Sigmoid colon (tissue), 7 donors: ENCODE results near the gene TSPYL4. TPM values are rescaled to one million over a fixed set of nuclear protein-coding genes. Genes with fewer than 3 reads are reported as not detected.

Experiments used
- DNase-seq: peaks from one replicate; pipeline ENCODE4 v3.0.0-alpha.2; 2019
- H3K27ac ChIP-seq, 4 donors: fragments of 200-600 bp; sonication (generic); one replicate each; pipeline ENCODE4 v1.5.1; 2016 to 2019; ENCODE audit warnings: mild to moderate bottlenecking in 1 of 4
- H3K27me3 ChIP-seq, 3 donors: fragments of 200-600 bp; sonication (generic); one replicate each; pipeline ENCODE4 v1.5.1; 2019; ENCODE audit warnings: mild to moderate bottlenecking in 1 of 3
- H3K36me3 ChIP-seq, 4 donors: fragments of 200-600 bp; sonication (generic); one replicate each; pipeline ENCODE4 v1.5.1; 2016 to 2019
- H3K4me1 ChIP-seq, 4 donors: fragments of 200-600 bp; sonication (generic); one replicate each; pipeline ENCODE4 v1.5.1; 2017 to 2019
- H3K4me3 ChIP-seq, 4 donors: fragments of 200-600 bp; sonication (generic); one replicate each; pipeline ENCODE4 v1.5.1; 2017 to 2019; ENCODE audit warnings: mild to moderate bottlenecking in 2 of 4, moderate library complexity in 1 of 4
- H3K9me3 ChIP-seq, 4 donors: fragments of 200-600 bp in 3 of 4; sonication (generic) in 3 of 4; one replicate each; pipeline versions ENCODE4 v1.5.1 to v1.6.1; 2013 to 2019
- EP300 ChIP-seq, 4 donors: sonication (generic); formaldehyde crosslinking; IDR thresholded peaks; one replicate each; pipeline ENCODE4 v1.6.1; 2017; ENCODE audit warnings: antibody characterized with exemption in 4 of 4
- POLR2A ChIP-seq, 2 donors: fragments of 450-650 bp; IDR thresholded peaks; one replicate each; pipeline ENCODE4 v1.6.1; 2016; ENCODE audit warnings: antibody characterized with exemption in 2 of 2, mild to moderate bottlenecking in 2 of 2, moderate library complexity in 2 of 2
- POLR2AphosphoS5 ChIP-seq, 4 donors: sonication (generic); formaldehyde crosslinking; IDR thresholded peaks; one replicate each; pipeline ENCODE4 v1.6.1; 2017; ENCODE audit warnings: antibody characterized with exemption in 4 of 4
- WGBS, 2 donors: extraction: QIAGEN DNeasy Blood & Tissue Kit; methylation state at CpG; one replicate each; pipeline ENCODE4 v1.1.7; 2013; 5-methylcytosine and 5-hydroxymethylcytosine counted together
- intact Hi-C: fragments of 100-400 bp; cut with DNase I; formaldehyde crosslinking; loops from one replicate; pipeline ENCODE4 v1.15.1; 2023
- polyA plus RNA-seq, 3 donors: library from polyadenylated mRNA; stranded (reverse); fragments of 200-250 nt; gene quantifications; one replicate each; pipeline ENCODE4 v1.2.3, GENCODE V29; 2013
- total RNA-seq, 4 donors: library from RNA; depleted of rRNA; stranded (reverse); fragments of >200 nt; gene quantifications; one replicate each; pipeline ENCODE4 v1.1.0, GENCODE V29; 2016
- TF ChIP-seq, protein P1 (sequence below), 4 experiments: fragments of 450-650 bp in 3 of 4; fragments of 200-600 bp in 1 of 4; IDR thresholded peaks; one replicate each; pipeline ENCODE4 v1.5.1; 2016 to 2019; ENCODE audit warnings: antibody characterized with exemption in 4 of 4, mild to moderate bottlenecking in 3 of 4, moderate library complexity in 2 of 4
- donor health status: healthy with polysubstance abuse.
- donor health status: Bipolar disorder and iron deficiency.
- donor health status: healthy.

TSPYL4 gene
- total and polyA plus RNA-seq, 7 donors: 3.0 to 18.5 (median 15.1) TPM

DNA sequence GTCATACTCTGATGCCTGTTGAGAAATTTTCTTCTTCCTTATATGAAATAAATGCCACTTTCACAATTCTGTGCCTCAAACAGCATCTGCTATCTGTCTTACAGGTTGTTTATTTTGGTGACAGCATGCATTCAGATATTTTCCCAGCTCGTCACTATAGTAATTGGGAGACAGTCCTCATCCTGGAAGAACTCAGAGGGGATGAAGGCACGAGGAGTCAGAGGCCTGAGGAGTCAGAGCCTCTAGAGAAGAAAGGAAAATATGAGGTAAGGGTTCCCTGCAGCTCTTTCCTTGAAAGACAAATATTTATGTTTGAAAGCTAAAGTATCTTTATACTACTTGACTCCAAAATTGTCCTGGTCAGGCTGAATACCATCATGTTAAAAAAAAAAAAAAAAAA lies 15.8 kb downstream of the TSPYL4 start:
- no peak for DNase-seq
- H3K4me3 ChIP-seq: no peak overlapping the region
- no peaks in the 10 kb centered on the region for H3K4me1 ChIP-seq
- TF ChIP-seq EP300 (IDR thresholded peaks at IDR 0.05) (no peak), POLR2A (IDR thresholded peaks at IDR 0.05) (no peak), POLR2AphosphoS5 (IDR thresholded peaks at IDR 0.05) (no peak)
- TF ChIP-seq, protein P1, sequence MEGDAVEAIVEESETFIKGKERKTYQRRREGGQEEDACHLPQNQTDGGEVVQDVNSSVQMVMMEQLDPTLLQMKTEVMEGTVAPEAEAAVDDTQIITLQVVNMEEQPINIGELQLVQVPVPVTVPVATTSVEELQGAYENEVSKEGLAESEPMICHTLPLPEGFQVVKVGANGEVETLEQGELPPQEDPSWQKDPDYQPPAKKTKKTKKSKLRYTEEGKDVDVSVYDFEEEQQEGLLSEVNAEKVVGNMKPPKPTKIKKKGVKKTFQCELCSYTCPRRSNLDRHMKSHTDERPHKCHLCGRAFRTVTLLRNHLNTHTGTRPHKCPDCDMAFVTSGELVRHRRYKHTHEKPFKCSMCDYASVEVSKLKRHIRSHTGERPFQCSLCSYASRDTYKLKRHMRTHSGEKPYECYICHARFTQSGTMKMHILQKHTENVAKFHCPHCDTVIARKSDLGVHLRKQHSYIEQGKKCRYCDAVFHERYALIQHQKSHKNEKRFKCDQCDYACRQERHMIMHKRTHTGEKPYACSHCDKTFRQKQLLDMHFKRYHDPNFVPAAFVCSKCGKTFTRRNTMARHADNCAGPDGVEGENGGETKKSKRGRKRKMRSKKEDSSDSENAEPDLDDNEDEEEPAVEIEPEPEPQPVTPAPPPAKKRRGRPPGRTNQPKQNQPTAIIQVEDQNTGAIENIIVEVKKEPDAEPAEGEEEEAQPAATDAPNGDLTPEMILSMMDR (IDR thresholded peaks at IDR 0.05): no peak
- H3K36me3 ChIP-seq: peaks cover 0 to 19% (median 0%) of the 10 kb centered on the region in 4 donors
- no peak overlapping the region for H3K27ac ChIP-seq
- no peaks in the 10 kb centered on the region for H3K9me3 ChIP-seq
- WGBS, 2 donors: 82 to 87% methylated on average over 2 of the region's 2 CpGs
- no peaks in the 10 kb centered on the region for H3K27me3 ChIP-seq
- intact Hi-C loops: no loop called here

DNA sequence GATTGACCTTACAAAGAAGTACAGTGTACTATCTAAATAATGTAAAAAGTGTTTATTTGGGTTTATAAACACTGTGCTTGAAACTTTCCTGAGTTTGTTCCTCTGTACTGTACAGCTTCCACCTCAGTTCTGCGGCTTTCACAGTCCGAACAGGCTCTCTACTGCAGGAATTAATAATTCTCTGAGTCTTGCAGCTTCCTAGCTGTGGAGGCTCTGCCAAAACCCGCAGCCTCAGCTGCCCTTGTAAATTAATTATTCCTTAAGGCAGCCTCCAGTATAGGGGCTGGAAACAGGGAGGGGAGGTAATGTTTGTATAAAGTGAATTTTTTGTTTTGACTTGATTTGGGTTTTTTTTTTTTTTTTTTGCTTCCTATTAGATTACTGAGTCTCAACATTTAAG lies 19.2 kb downstream of the TSPYL4 start:
- H3K27ac ChIP-seq: no peak overlapping the region
- H3K4me1 ChIP-seq: no peaks in the 10 kb centered on the region
- H3K4me3 ChIP-seq: no peak overlapping the region
- DNase-seq: no peak
- 80 to 87% methylated on average over 3 of the region's 3 CpGs for WGBS, 2 donors
- intact Hi-C loops: no loop called here
- TF ChIP-seq POLR2A (IDR thresholded peaks at IDR 0.05): no peak
- TF ChIP-seq EP300 (IDR thresholded peaks at IDR 0.05): no peak
- no peak for TF ChIP-seq POLR2AphosphoS5 (IDR thresholded peaks at IDR 0.05)
- TF ChIP-seq, protein P1 (IDR thresholded peaks at IDR 0.05): no peak
- no peaks in the 10 kb centered on the region for H3K27me3 ChIP-seq
- H3K9me3 ChIP-seq: no peaks in the 10 kb centered on the region
- peaks cover 0 to 17% (median 0%) of the 10 kb centered on the region in 4 donors for H3K36me3 ChIP-seq

DNA sequence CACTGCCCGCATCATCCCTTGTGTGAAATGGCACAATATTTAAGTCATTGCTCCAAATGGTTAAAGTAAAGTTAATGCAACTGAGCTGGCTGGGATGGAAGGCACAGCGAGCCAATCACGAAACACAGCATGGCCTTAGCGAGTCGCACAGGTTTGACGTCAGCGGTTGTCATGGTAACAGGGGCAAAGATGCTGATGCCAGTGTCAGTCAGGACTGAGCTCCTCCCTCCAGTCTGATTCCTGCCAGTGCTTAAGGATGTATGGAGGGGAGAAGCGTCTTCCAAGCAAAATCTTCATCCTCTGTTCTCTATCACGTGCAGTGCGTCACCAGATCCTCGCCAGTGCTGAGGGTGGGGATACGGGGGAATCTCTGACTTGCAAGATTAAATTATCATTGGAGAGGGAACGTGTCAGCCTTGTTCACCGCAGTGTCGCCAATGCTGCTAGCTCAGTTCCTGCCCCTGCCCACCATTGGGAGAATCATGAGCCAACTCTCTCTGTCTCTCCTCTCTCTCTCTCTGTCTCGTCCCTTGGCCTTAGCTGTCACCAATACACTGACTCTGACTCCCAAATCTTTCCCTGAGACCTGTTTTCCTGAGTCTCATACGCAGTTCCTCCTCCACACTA lies 24.5 kb downstream of the TSPYL4 start:
- peak overlapping the region; percentile 11 to 44 (median 32) for H3K4me3 ChIP-seq
- intact Hi-C loops: loop anchor here (1.0 kb wide), 1 partner anchor 25 kb away; the partner anchor contains the start of gene TSPYL4
- peak overlapping the region in 3 of 4 donors; percentile 41 to 60 (median 57) for H3K27ac ChIP-seq
- no peaks in the 10 kb centered on the region for H3K4me1 ChIP-seq
- H3K9me3 ChIP-seq: no peaks in the 10 kb centered on the region
- H3K36me3 ChIP-seq: no peaks in the 10 kb centered on the region
- TF ChIP-seq POLR2AphosphoS5 (IDR thresholded peaks at IDR 0.05) (peak in 1 of 4 donors; percentile 34), EP300 (IDR thresholded peaks at IDR 0.05) (no peak)
- WGBS, 2 donors: 83 to 93% methylated on average over 17 of the region's 17 CpGs
- peak; percentile 96 for DNase-seq
- no peaks in the 10 kb centered on the region for H3K27me3 ChIP-seq

DNA sequence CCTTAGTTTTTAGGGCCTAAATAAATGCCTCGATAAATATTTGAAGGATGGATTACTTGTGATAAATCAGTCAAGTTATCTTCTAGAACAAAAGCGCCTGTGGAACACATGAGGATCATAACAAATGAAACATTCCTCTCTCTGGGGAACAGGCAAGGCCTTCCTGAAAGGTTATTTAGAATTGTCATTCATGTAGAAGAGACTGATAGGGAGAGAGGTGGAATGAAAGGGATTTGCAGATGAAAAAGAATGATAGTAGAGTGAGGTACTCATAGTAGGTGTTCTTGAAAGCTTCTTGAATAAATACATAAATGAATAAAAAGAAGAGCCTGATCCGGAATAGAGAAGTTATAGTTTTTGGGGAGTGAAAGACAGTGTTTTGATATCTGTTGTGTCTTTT lies 30.5 kb downstream of the TSPYL4 start:
- H3K36me3 ChIP-seq: peaks cover 0 to 12% (median 0%) of the 10 kb centered on the region in 4 donors
- no peak for TF ChIP-seq EP300 (IDR thresholded peaks at IDR 0.05)
- TF ChIP-seq POLR2A (IDR thresholded peaks at IDR 0.05): no peak
- TF ChIP-seq, protein P1 (IDR thresholded peaks at IDR 0.05): no peak
- TF ChIP-seq POLR2AphosphoS5 (IDR thresholded peaks at IDR 0.05): no peak
- no peaks in the 10 kb centered on the region for H3K9me3 ChIP-seq
- intact Hi-C loops: no loop called here
- WGBS, 2 donors: 92 to 94% methylated on average over 3 of the region's 3 CpGs
- no peaks in the 10 kb centered on the region for H3K4me1 ChIP-seq
- DNase-seq: no peak
- no peaks in the 10 kb centered on the region for H3K27me3 ChIP-seq
- H3K4me3 ChIP-seq: no peak overlapping the region
- H3K27ac ChIP-seq: no peak overlapping the region

DNA sequence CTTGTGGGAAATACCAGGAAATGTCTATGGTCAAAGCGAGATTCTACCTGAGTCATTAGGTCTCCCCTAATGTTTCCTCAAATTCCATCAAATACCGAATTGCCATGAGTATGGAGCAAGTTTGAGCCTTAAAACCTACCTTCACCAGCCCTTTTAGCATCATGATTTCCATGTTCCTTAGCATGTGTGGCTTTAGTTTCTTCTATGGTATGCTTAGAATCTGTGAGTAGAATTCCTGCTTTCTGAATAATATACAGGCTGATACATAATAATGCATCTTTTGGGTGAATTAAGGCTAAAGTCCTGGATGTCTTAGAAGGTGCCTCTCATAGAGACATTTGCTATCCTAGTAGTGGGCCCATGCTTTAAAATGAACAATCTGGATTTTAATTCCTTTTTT lies 32.0 kb downstream of the TSPYL4 start:
- Histone ChIP-seq H3K36me3 (peaks cover 0 to 12% (median 0%) of the 10 kb centered on the region in 4 donors), H3K9me3 (no peaks in the 10 kb centered on the region), H3K4me3 (no peak overlapping the region), H3K27me3 (no peaks in the 10 kb centered on the region), H3K27ac (no peak overlapping the region), H3K4me1 (no peaks in the 10 kb centered on the region)
- intact Hi-C loops: no loop called here
- DNase-seq: no peak
- WGBS, 2 donors: 94% methylated on average over 2 of the region's 2 CpGs
- no peak for TF ChIP-seq EP300 (IDR thresholded peaks at IDR 0.05)
- TF ChIP-seq POLR2AphosphoS5 (IDR thresholded peaks at IDR 0.05): no peak
- TF ChIP-seq, protein P1 (IDR thresholded peaks at IDR 0.05): no peak
- no peak for TF ChIP-seq POLR2A (IDR thresholded peaks at IDR 0.05)
